HuH-7.5 (cell line): ENCODE results near the gene FAM83E.
"Not testable (repeated sequence)": the region's sequence is repeated elsewhere in the genome, so short reads cannot be mapped to it uniquely, and the experiment has no call there.

ENCODE experiments used
- DNase-seq: peaks from one replicate; pipeline ENCODE4 v3.0.0; 2011; ENCODE audit warnings: low spot score

The FAM83E gene

DNA sequence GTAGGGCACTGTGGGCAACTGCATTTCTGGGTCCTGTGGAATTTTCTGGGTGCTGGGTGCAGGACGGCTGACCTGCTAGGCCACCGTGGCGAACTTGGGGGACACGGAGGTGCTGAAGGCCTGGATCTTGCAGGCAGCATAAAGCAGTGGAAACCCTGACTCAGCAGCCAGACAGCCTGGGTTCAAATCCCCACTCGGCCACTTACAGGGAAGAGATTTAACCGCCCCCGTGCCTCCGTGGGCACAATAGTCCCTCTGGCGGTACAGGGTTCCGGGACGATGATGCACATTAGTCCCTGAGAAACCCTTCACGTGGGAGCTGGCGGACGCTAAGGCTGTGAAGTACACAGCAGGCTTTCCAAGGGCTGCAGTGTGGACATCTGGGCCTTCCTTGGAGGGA, 3.0 kb downstream of the FAM83E start:
- no peak for DNase-seq

DNA sequence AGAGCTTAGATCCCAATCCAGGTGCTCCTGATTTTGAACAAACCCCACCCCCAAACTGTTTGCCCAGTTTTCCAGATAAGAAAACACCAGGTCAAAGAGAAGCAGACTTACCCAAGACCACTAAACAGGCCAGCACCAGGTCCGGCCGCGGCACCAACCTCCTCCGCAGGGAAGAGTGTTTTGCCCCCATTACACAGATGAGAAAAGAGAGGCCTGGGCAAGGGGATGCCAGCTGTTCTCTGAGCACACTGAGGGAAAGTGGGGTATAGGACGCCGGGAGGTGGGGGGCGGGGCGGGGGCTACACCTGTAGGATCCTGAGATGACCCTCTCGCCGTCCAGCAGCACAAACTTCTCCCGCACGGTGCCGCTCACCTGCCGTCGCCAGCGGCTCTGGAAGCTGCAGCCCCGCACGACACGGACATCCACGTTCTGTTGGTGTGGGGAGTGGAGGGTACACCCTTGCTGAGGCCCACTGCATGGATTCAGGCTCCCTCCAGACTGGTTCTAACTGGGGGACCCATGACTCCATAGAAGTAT, 5.2 kb downstream of the FAM83E start:
- no peak for DNase-seq

DNA sequence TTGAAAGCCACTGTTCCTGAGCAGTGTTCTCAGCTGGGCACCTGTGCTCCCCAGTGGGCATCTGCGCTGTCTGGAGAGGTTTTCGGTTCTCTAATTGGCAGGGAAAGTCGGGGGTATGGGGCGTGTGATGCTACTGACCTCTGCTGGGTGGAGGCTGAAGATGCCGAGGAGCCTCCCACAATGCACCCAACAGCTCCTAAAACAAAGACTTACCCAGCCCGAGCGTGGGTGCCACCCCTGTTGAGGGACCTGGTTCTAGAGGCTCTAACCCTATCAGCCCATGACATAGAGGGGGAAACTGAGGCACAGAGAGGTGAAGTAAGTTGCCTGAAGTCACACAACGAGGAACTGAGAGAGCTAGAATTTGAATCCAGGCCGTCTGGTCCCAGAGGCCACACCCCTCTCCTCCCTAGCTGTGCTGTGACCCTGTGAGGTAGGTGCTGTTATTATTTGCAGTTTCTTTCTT, 6.0 kb downstream of the FAM83E start:
- peak; percentile 79 for DNase-seq

DNA sequence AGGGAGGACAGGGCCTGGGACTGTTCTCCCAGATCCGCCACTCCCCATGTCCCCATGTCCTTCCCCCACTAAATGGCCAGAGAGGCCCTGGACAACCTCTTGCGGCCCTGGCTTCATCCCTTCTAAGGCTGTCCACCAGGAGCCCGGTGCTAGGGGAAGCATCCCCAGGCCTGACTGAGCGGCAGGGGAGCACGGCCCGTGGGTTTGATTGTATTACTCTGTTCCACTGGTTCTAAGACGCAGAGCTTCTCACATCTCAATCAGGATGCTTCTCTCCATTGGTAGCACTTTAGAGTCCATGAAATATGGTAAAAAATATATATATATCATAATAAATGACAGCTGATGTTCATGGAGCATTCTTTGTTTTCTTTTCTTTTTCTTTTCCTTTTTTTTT, 7.5 kb downstream of the FAM83E start:
- DNase-seq = no peak

DNA sequence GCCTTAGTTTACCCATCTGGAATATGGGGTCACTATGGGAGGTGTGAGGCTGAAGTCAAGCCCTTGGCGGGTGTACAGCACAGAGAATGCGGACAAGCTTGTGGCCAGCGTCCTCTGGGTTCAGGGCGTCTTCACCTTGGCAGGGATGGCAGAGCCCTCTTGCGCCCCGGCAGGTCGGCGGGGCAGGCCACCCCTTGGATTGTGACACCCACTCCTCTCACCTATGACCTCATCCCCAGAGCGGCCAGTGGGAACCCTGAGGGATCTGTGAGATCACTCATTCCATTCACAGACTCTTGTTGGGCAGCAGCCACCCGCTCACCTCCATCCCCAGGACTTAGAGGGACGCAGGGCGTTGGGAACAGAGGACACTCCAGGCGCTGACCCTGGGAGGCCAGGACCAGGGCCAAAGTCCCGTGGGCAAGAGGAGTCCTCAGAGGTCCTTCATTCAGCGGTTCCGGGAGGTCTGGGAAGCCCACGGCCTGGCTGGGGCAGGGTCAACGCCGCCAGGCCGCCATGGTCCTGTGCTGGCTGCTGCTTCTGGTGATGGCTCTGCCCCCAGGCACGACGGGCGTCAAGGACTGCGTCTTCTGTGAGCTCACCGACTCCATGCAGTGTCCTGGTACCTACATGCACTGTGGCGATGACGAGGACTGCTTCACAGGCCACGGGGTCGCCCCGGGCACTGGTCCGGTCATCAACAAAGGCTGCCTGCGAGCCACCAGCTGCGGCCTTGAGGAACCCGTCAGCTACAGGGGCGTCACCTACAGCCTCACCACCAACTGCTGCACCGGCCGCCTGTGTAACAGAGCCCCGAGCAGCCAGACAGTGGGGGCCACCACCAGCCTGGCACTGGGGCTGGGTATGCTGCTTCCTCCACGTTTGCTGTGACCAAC, 8.2 kb downstream of the FAM83E start, which contains the start of gene SPACA4:
SPACA4 (plus strand) TSS at position 280 of the 896 bp plus-strand sequence; CDS start at position 517, 237 bp downstream.
- DNase-seq = no peak

DNA sequence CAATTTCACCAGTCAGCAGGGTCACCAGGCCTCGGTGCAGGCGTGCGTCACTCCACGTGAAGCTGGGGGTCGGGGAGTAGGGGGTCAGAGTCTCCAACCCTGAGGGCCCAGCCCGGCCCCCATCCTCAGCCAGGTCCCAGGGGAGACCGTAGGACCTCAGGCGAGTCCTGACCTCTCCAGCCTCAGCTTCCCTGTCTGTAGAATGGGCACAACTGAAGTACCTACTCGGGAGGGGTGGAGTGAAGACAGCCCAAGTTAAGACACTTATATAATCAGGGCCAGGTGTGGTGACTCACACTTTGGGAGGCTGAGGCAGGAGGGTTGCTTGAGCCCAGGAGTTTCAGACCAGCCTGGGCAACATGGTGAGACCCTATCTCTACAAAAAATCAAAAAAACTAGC, 11.0 kb downstream of the FAM83E start:
- no peak for DNase-seq

DNA sequence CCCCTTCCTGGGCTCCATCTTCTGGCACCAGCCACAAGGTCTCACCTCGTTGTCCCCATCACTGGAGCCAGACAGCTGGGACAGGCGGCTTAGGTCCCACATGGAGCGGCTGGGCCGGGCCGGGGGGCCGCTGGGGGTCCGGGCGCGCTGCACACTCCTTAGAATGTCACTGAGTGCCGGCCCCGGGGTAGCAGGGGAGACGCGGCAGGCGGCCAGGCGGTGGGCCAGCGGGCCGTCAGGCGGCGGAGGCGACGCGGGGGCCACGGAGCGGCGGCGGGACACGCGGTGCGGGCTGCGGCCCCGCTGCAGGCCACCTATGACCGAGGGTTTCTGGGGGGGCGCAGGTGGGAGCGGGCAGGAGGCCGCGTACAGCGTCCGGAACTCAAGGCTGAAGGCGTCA, 11.4 kb downstream of the FAM83E start:
- no peak for DNase-seq

DNA sequence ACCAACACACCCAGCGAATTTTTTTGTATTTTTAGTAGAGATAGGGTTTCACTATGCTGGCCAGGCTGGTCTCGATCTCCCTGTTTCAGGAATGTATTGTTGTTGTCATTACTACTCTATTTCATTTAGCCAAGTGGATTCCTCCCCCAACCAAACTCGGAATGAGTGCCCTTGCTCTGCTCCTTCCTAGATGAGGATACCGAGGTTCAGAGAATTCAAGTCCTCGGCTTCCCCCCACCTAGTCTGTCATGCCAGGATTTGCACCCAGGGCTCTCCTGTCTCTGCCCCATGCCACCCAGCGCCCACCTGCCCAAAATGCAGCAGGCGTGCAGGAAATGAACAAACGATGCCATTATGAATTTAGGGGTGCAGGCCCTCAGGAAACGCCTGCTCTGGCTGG, 11.9 kb downstream of the FAM83E start:
- no peak for DNase-seq

DNA sequence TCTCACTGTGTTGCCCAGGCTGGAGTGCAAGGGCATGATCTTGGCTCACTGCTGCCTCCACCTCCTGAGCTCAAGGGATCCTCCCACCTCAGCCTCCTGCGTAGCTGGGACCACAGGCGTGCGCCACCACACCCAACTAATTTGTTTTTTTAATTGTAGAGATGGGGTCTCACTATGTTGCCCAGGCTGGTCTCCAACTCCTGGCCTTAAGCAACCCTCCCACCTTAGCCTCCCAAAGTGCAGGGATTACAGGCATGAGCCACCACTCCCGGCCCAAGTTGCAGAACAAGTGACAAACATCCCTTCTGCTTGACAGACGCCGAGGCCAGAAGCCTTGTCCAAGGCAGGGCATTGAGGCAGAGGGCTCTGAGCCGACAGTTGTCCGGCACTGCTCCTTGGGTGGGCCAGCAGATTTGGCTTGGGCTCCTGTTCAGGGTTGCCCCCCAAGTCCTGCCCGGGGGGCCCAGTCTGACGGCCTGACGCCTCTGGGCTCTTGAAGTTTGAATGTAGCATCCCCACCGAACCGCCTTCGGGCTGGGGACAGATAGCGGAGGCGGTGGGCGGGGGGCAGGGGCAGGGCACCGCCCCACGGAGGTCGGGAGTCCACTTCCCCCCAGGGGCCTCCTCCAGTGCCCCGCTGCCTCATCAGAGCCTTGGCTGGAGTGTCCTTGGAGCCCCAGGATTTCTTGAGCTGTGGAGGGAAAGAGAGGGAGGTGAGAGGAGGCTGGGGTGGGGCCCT, 14.0 kb downstream of the FAM83E start:
- peak; percentile 8 for DNase-seq

DNA sequence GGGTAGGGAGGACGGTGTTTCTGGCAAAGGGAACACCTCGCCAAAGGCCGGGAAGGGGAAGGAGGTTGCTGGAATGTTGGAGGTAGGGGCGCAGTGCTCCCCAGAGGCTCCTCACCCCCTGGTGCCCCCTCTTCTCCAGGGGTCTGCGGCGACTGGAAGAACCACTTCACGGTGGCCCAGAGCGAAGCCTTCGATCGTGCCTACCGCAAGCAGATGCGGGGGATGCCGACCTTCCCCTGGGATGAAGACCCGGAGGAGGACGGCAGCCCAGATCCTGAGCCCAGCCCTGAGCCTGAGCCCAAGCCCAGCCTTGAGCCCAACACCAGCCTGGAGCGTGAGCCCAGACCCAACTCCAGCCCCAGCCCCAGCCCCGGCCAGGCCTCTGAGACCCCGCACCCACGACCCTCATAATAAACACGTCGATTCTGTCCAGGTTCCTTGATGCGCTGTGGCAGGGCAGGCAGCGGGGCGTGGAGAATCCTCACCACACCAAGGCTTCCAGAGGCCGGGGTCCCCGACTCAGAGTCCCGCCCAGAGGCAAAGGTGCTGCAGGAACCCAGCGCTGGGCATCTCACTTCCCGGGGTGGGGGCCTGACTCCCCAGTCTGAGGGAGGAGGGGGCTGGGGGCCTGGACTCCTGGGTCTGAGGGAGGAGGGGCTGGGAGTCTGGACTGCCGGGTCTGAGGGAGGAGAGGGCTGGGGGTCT, 15.7 kb downstream of the FAM83E start:
- no peak for DNase-seq

DNA sequence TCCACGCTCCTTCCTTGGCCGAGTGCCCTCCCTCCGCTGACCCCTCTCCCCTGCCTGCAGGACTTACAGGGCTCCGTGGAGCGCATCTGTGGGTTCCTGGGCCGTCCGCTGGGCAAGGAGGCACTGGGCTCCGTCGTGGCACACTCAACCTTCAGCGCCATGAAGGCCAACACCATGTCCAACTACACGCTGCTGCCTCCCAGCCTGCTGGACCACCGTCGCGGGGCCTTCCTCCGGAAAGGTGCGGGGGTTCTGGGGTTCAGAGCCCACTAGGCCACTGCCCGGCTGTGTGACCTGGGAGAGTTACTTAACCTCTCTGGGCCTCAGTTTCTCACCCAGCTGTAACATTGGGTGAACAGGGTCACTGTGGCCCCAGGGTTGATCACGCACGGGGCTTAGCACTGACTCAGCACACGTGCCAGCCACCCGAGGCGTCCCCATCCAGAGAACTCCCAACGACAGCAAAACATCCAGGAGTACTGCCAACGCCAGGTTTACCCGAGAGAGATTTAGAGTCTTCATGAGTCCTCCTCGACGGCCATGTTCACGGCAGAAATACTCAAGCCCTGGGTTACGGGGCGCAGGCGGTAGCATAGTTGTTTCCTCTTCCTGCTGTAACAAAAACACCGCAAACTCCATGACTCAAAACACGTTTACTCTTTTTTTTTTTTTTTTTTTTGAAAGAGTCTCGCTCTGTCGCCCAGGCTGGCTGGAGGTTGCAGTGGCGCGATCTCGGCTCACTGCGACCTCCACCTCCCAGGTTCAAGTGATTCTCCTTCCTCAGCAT, 18.0 kb downstream of the FAM83E start:
- no peak for DNase-seq

DNA sequence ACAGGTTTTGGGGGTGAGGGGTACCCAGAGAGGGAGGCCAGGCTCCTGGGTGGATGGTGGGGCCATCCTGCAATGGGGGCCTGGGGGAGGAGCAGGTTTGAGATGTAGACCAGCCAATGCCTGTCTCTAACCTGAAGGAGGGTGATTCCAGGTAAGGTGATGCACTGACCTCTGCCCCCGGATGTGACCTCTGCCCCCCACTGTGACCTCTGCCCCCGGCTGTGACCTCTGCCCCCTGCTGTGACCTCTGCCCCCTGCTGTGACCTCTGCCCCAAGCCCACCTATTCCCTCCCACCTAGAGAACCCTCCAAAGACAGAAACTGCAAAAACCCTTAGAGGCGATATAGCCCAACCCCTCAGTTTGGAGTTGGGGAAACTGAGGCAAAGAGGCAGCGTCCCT, 18.6 kb downstream of the FAM83E start:
- no peak for DNase-seq

DNA sequence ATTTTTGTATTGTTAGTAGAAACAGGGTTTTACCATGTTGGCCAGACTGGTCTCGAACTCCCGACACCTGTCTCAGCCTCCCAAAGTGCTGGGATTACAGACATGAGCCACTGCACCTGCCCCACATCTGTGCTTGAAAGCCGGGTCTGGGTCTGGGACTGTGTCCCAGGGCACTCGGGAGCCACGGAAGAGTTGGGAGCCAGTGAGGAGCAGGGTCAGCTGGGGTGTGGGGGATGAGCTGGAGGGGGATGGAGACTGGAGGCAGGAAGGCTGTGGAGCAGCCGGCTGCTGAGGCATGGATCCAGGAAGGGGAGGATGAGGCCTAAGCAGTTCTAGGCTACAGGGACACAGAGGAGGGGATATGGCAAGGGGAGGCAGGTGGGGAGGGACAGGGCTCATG, 19.0 kb downstream of the FAM83E start:
- DNase-seq = no peak

DNA sequence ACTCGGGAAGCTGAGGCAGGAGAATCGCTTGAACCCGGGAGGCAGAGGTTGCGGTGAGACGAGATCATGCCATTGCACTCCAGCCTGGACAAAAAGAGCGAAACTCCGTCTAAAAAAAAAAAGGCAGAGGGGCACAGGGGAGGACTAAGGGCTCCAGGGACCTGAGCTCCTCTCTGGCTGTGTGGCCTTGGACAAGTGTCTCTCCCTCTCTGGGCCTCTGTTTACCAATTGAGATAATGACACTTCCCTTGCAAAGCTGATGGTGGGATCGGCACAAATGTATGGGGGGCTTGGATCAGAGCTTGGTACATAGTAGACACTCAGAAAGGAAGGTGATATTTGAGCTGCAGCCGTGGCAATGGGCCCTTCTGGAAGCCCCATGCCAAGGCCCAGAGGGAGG, 19.7 kb downstream of the FAM83E start:
- DNase-seq = no peak

DNA sequence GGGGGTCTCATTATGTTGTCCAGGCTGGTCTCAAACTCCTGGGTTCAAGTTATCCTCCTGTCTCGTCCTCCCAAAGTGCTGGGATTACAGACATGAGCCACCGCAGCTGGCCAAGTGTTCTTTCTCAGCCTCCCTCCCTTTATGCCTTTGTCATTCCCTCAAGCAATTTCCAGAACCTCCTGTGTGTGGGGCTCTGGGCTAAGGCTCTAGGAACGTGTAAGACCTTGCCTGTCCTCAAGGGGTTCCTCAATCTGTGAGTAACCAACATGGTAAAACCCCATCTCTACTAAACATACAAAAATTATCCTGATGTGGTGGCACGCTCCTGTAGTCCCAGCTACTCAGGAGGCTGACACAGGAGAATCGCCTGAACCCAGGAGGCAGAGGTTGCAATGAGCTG, 23.9 kb downstream of the FAM83E start:
- no peak for DNase-seq

DNA sequence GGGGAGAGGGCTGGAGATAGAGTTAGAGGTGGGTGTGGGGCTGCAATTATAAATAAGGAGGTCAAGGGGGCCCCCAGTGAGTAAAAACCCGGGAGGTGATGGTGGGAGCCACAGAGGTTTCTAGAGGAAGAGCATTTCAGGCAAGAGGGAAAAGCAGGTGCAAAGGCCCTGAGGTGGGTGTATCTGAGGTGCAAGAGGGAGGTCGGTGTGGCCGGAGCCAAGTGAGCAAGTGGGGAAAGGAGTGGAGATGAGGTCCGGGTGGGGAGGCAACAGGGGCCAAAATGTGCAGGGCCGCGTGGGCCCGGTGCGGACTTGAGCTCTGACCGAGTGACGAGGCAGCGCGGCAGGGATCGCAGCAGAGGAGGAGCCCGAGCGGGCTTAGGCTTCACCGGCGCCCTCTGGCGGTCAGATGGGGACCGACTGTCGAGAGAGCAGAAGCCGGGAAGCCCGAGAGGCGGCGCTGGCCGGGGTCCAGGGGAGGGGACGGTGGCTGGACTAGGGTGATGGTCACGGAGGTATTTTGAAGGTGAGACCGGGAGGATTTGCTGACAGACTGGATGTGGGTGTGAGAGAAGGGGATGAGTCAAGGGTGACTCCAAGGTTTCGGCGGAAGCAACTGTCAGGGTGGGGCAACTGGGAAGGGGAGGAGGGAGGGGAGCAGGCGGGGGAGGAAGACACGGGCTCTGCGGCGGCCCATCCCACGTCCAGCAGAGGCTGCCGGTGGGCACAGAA, 26.0 kb downstream of the FAM83E start:
- peak; percentile 90 for DNase-seq

DNA sequence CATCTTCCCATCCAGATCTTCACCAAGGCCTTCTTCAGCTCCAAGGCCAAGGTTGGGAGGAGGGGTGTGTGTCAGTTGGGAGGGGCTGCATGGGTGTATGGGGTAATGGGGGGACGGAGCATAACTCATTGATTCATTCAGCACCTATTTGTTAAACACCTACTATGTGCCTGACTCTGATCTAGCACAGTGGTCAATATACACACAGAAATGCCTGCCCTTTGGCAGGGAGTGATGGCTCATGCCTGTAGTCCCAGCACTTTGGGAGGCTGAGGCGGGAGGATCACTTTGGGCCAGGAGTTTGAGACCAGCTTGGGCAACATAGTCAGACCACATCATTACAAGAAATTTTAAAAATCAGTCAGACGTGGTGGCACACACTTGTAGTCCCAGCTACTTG, 27.5 kb downstream of the FAM83E start:
- DNase-seq = no peak

DNA sequence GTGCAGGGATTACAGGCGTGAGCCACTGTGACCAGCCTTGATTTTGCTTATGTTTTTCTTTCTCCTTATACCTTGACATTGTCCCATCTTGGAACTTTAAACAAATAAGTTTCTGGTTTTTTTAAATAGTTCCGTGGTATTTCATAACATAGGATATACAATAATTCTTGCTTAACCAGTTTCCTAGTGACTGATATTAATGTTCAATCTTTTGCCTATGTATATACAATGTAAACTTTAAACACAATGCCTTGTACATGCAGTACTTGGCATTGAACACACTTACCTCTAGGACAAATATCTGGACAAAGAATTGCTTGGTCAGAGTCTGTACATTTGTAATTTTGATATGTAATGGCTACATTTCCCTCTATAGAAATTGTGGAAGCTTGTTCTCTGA, 32.7 kb downstream of the FAM83E start:
- no peak for DNase-seq

DNA sequence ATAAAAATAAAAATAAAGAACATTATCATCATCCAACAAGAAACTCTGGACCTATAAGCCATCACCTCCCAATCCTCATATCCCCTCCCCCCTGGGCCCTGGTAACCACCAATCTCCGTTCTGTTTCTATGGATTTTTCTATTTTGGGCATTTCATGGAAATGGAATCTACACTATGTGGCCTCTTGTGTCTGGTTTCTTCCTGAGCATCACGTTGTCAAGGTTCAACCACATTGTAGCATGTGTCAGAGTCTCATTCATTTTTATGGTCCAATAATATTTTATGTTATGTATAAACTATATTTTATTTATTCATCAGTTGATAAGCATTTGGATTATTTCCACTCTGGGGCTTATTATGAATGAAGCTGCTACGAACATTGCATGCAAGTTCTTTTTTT, 36.0 kb downstream of the FAM83E start:
- DNase-seq = no peak

DNA sequence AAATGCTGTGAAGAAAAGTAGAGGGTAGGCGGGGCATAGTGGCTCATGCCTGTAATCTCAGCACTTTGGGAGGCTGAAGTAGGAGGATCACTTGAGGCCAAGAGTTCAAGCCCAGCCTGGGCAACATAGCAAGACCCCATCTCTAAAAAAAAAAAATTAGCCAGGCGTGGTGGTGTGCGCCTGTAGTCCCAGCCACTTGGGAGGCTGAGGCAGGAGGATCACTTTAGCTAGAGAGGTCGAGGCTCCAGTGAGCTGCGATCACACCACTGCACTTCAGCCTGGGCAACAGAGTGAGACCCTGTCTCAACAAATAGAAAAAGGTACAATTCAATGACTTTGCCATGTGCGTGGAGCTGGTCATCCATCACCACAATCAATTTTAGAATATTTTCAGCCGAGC, 37.0 kb downstream of the FAM83E start:
- DNase-seq = not testable (repeated sequence)
